ENCODE measurements around the gene AUTS2. TPM values are rescaled to one million over a fixed set of nuclear protein-coding genes. Genes with fewer than 3 reads are reported as not detected.

AUTS2 gene
- total and polyA plus RNA-seq, 4 experiments from 2014 or later, result 3.4 to 35.2 (median 25.5) TPM

DNA sequence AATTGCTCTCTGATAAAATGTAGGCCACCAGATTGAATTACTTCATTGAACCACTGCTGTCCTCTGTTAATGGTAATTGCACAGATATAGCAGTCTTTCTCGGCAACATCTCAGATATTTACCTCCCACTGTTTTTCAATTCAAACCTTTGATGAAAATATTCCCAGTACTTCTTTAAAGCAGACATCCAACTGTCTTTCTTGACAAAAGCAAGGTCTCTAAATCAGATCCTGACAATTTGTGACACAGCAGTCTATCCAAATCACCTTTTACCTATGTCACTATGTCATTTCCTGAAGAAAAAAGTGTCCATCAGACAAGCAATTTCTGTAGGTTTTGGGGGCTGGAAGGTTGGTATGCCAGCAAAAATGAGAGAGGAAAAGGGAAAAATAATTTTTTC, 555.7 kb downstream of the AUTS2 start:
- Mint-ChIP-seq H3K27me3 (peaks cover 0 to 3% of the 10 kb centered on the region in 2 donors), H3K4me1 (no peaks in the 10 kb centered on the region), H3K36me3 (no peaks in the 10 kb centered on the region), H3K9me3 (peaks cover 0 to 24% (median 11%) of the 10 kb centered on the region in 8 donors), H3K27ac (no peak overlapping the region), H3K4me3 (no peak overlapping the region)
- Histone ChIP-seq H3K36me3 (ENCODE audit: insufficient read depth, low read length) (no peaks in the 10 kb centered on the region), H3K9me3 (ENCODE audit: control insufficient read depth in 1 of 2, low read length in 2 of 2) (no peaks in the 10 kb centered on the region), H3K27ac (ENCODE audit: low read depth, low read length) (no peak overlapping the region), H3K27me3 (ENCODE audit: insufficient read depth, low read length) (no peaks in the 10 kb centered on the region), H3K4me3 (ENCODE audit: low read length in 2 of 2) (no peak overlapping the region), H3K4me1 (ENCODE audit: insufficient read depth, low read length) (no peaks in the 10 kb centered on the region)
- POLR2A ChIA-PET (ENCODE audit: partially characterized antibody), result no interaction called here
- DNase-seq, result no peak
- CTCF ChIA-PET (ENCODE audit: partially characterized antibody), result no interaction called here
- intact Hi-C loops (cut with micrococcal nuclease), result no loop called here

GRCh38 chr7:70154521-70155180, 556.4 kb downstream of the AUTS2 start:
- Mint-ChIP-seq H3K4me3 (no peak overlapping the region), H3K9me3 (peaks cover 0 to 19% (median 11%) of the 10 kb centered on the region in 8 donors), H3K27me3 (peaks cover 0 to 3% of the 10 kb centered on the region in 2 donors), H3K27ac (no peak overlapping the region), H3K4me1 (no peaks in the 10 kb centered on the region), H3K36me3 (no peaks in the 10 kb centered on the region)
- Histone ChIP-seq H3K36me3 (ENCODE audit: insufficient read depth, low read length) (no peaks in the 10 kb centered on the region), H3K9me3 (ENCODE audit: control insufficient read depth in 1 of 2, low read length in 2 of 2) (no peaks in the 10 kb centered on the region), H3K4me3 (ENCODE audit: low read length in 2 of 2) (no peak overlapping the region), H3K27me3 (ENCODE audit: insufficient read depth, low read length) (no peaks in the 10 kb centered on the region), H3K4me1 (ENCODE audit: insufficient read depth, low read length) (no peaks in the 10 kb centered on the region), H3K27ac (ENCODE audit: low read depth, low read length) (no peak overlapping the region)
- intact Hi-C loops (cut with micrococcal nuclease), result no loop called here
- POLR2A ChIA-PET (ENCODE audit: partially characterized antibody), result no interaction called here
- DNase-seq, result no peak
- CTCF ChIA-PET (ENCODE audit: partially characterized antibody), result interaction anchor here (0.5 kb wide), 1 partner anchor 283 kb away, joined by 3 read pairs; no protein-coding TSS in a partner anchor

DNA sequence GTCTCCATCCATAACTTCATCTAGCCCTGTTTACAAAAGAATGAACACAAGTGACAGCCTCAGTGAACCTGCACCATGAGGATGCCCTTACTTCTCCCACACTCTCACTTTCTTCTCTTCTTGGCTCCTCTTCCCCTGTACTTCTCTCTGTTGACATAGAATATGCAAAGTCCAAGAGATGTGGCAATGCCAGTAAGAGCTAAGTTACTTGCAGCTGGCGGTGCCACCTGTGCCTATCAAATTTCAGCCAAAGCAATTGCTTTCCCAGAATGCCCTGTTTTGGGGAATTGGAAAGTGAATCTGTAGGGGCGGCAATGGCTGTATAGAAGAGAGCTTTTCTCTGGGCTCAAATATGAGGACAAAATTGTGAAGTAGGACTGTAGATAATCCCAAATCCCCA, 557.8 kb downstream of the AUTS2 start:
- H3K27me3 Mint-ChIP-seq, result peaks cover 0 to 2% of the 10 kb centered on the region in 2 donors
- CTCF ChIA-PET (ENCODE audit: partially characterized antibody), result no interaction called here
- DNase-seq, result no peak
- H3K36me3 Mint-ChIP-seq, result no peaks in the 10 kb centered on the region
- H3K4me3 Mint-ChIP-seq, result no peak overlapping the region
- no peaks in the 10 kb centered on the region for H3K9me3 ChIP-seq (ENCODE audit: control insufficient read depth in 1 of 2, low read length in 2 of 2)
- POLR2A ChIA-PET (ENCODE audit: partially characterized antibody), result no interaction called here
- peaks cover 0 to 13% (median 8%) of the 10 kb centered on the region in 8 donors for H3K9me3 Mint-ChIP-seq
- no peak overlapping the region for H3K27ac ChIP-seq (ENCODE audit: low read depth, low read length)
- no peaks in the 10 kb centered on the region for H3K4me1 Mint-ChIP-seq
- H3K27me3 ChIP-seq (ENCODE audit: insufficient read depth, low read length), result no peaks in the 10 kb centered on the region
- intact Hi-C loops (cut with micrococcal nuclease), result no loop called here
- no peak overlapping the region for H3K4me3 ChIP-seq (ENCODE audit: low read length in 2 of 2)
- no peaks in the 10 kb centered on the region for H3K4me1 ChIP-seq (ENCODE audit: insufficient read depth, low read length)
- no peak overlapping the region for H3K27ac Mint-ChIP-seq
- no peaks in the 10 kb centered on the region for H3K36me3 ChIP-seq (ENCODE audit: insufficient read depth, low read length)

GRCh38 chr7:70159121-70159520, 560.8 kb downstream of the AUTS2 start:
- Histone ChIP-seq H3K9me3 (ENCODE audit: control insufficient read depth in 1 of 2, low read length in 2 of 2) (no peaks in the 10 kb centered on the region), H3K36me3 (ENCODE audit: insufficient read depth, low read length) (no peaks in the 10 kb centered on the region), H3K27me3 (ENCODE audit: insufficient read depth, low read length) (no peaks in the 10 kb centered on the region), H3K27ac (ENCODE audit: low read depth, low read length) (no peak overlapping the region), H3K4me1 (ENCODE audit: insufficient read depth, low read length) (no peaks in the 10 kb centered on the region), H3K4me3 (ENCODE audit: low read length in 2 of 2) (no peak overlapping the region)
- no peak overlapping the region for H3K4me3 Mint-ChIP-seq
- DNase-seq, result no peak
- peaks cover 0 to 4% (median 0%) of the 10 kb centered on the region in 8 donors for H3K9me3 Mint-ChIP-seq
- no peak overlapping the region for H3K27ac Mint-ChIP-seq
- peaks cover 2 to 3% of the 10 kb centered on the region in 2 donors for H3K27me3 Mint-ChIP-seq
- intact Hi-C loops (cut with micrococcal nuclease), result no loop called here
- ChIA-PET POLR2A (ENCODE audit: partially characterized antibody) (no interaction called here), CTCF (ENCODE audit: partially characterized antibody) (no interaction called here)
- H3K4me1 Mint-ChIP-seq, result no peaks in the 10 kb centered on the region
- H3K36me3 Mint-ChIP-seq, result no peaks in the 10 kb centered on the region

- Histone ChIP-seq H3K27me3 (ENCODE audit: insufficient read depth, low read length) (no peaks in the 10 kb centered on the region), H3K36me3 (ENCODE audit: insufficient read depth, low read length) (no peaks in the 10 kb centered on the region), H3K4me3 (ENCODE audit: low read length in 2 of 2) (no peak overlapping the region), H3K9me3 (ENCODE audit: control insufficient read depth in 1 of 2, low read length in 2 of 2) (no peaks in the 10 kb centered on the region), H3K27ac (ENCODE audit: low read depth, low read length) (no peak overlapping the region), H3K4me1 (ENCODE audit: insufficient read depth, low read length) (no peaks in the 10 kb centered on the region)
- Mint-ChIP-seq H3K27me3 (peaks cover 3% of the 10 kb centered on the region in 2 donors), H3K27ac (no peak overlapping the region), H3K4me3 (no peak overlapping the region), H3K9me3 (peaks cover 0 to 21% (median 12%) of the 10 kb centered on the region in 8 donors), H3K36me3 (no peaks in the 10 kb centered on the region), H3K4me1 (no peaks in the 10 kb centered on the region)
- POLR2A ChIA-PET (ENCODE audit: partially characterized antibody), result no interaction called here
- intact Hi-C loops (cut with micrococcal nuclease), result no loop called here
- no peak for DNase-seq
- CTCF ChIA-PET (ENCODE audit: partially characterized antibody), result no interaction called here
These were observed 567.3 kb downstream of the AUTS2 start for GRCh38 chr7:70165477-70166170.

GRCh38 chr7:70171369-70171920, 573.2 kb downstream of the AUTS2 start:
- no peak overlapping the region for H3K4me3 Mint-ChIP-seq
- CTCF ChIA-PET (ENCODE audit: partially characterized antibody), result no interaction called here
- intact Hi-C loops (cut with micrococcal nuclease), result no loop called here

GRCh38 chr7:70177166-70177565, 578.9 kb downstream of the AUTS2 start:
- Histone ChIP-seq H3K9me3 (ENCODE audit: control insufficient read depth in 1 of 2, low read length in 2 of 2) (no peaks in the 10 kb centered on the region), H3K27me3 (ENCODE audit: insufficient read depth, low read length) (no peaks in the 10 kb centered on the region), H3K36me3 (ENCODE audit: insufficient read depth, low read length) (no peaks in the 10 kb centered on the region), H3K4me1 (ENCODE audit: insufficient read depth, low read length) (peaks cover 6% of the 10 kb centered on the region), H3K4me3 (ENCODE audit: low read length in 2 of 2) (no peak overlapping the region), H3K27ac (ENCODE audit: low read depth, low read length) (no peak overlapping the region)
- Mint-ChIP-seq H3K27ac (no peak overlapping the region), H3K4me3 (no peak overlapping the region), H3K27me3 (peaks cover 0 to 2% of the 10 kb centered on the region in 2 donors), H3K9me3 (peaks cover 0 to 4% (median 0%) of the 10 kb centered on the region in 8 donors), H3K4me1 (peaks cover 2 to 7% (median 6%) of the 10 kb centered on the region in 4 donors), H3K36me3 (no peaks in the 10 kb centered on the region)
- no peak for DNase-seq
- ChIA-PET POLR2A (ENCODE audit: partially characterized antibody) (no interaction called here), CTCF (ENCODE audit: partially characterized antibody) (no interaction called here)
- intact Hi-C loops (cut with micrococcal nuclease), result loop anchor here (5.0 kb wide), 1 partner anchor 520 kb away; no protein-coding TSS in a partner anchor

More at GRCh38 chr7:70171369-70171920, 573.2 kb downstream of the AUTS2 start:
- Histone ChIP-seq H3K36me3 (ENCODE audit: insufficient read depth, low read length) (no peaks in the 10 kb centered on the region), H3K27ac (ENCODE audit: low read depth, low read length) (no peak overlapping the region), H3K4me1 (ENCODE audit: insufficient read depth, low read length) (no peaks in the 10 kb centered on the region), H3K9me3 (ENCODE audit: control insufficient read depth in 1 of 2, low read length in 2 of 2) (no peaks in the 10 kb centered on the region), H3K4me3 (ENCODE audit: low read length in 2 of 2) (no peak overlapping the region), H3K27me3 (ENCODE audit: insufficient read depth, low read length) (no peaks in the 10 kb centered on the region)
- POLR2A ChIA-PET (ENCODE audit: partially characterized antibody), result no interaction called here
- peaks cover 2 to 4% of the 10 kb centered on the region in 2 donors for H3K27me3 Mint-ChIP-seq
- peaks cover 0 to 18% (median 12%) of the 10 kb centered on the region in 8 donors for H3K9me3 Mint-ChIP-seq
- no peak overlapping the region for H3K27ac Mint-ChIP-seq
- DNase-seq, result no peak
- H3K36me3 Mint-ChIP-seq, result no peaks in the 10 kb centered on the region
- no peaks in the 10 kb centered on the region for H3K4me1 Mint-ChIP-seq

Measured in CD4-positive, alpha-beta memory T cell (primary cell).